Measurements from ENCODE around the gene CGB7. TPM values are rescaled to one million over a fixed set of nuclear protein-coding genes. Genes with fewer than 3 reads are reported as not detected.

CGB7 gene
- total and polyA plus RNA-seq, 10 of the 15 experiments (the other 5 are each of a cell fraction or from before 2014, with no cell fraction given): 0.06 TPM; not detected in 9

DNA sequence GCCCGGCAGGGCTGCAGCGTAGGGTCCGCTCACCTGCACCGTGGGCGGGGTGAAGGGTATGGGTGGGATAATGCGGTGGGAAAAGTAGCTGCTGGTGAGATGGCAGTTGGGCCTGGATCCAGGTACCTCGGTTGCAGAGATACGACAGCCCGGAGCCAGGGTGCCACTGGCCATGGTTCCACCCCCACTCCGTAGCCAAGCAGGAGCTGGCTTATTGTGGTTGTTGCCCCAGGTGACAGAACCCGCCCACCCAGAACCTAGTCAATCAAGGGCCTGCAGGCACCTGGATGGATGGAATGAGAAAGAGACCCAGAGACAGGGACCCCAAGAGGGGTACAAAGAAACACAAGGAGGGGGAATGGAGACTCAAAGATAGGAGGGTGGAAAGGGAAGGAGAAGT is 37.2 kb downstream of the CGB7 start:
- no peak overlapping the region for H3K4me2 ChIP-seq (ENCODE audit: control insufficient read depth, insufficient read depth)
- H3K4me1 ChIP-seq (ENCODE audit: control insufficient read depth, insufficient read depth, low read length): peaks cover 15% of the 10 kb centered on the region
- ATAC-seq (no peak), FAIRE-seq (no peak), DNase-seq (ENCODE audit: low read depth, low spot score) (no peak)
- no peaks in the 10 kb centered on the region for H4K20me1 ChIP-seq (ENCODE audit: control insufficient read depth, insufficient read depth)
- ChIA-PET POLR2A (interaction anchor here (0.5 kb wide), 2 partner anchors 140 to 891 kb away, joined by 4 to 5 read pairs; no protein-coding TSS in a partner anchor), RAD21 (ENCODE audit: unreplicated experiment) (no interaction called here), CTCF (interaction anchor here (1.8 to 3.1 kb wide), 2 partner anchors 22 to 78 kb away, joined by 5 to 14 read pairs; no protein-coding TSS in a partner anchor), SMC1A (ENCODE audit: uncharacterized antibody, unreplicated experiment) (no interaction called here)
- H3K79me2 ChIP-seq (ENCODE audit: control insufficient read depth, insufficient read depth, low read length): no peaks in the 10 kb centered on the region
- BruUV-seq (replicated peaks): no TSS peak
- H2AFZ ChIP-seq (ENCODE audit: control insufficient read depth, low read depth, low read length): no peak overlapping the region
- H3K9me3 ChIP-seq (replicated peaks; ENCODE audit: control insufficient read depth, insufficient read depth, low read length): no peaks in the 10 kb centered on the region
- no peak overlapping the region for H3K4me3 ChIP-seq
- H3K27ac ChIP-seq (ENCODE audit: control insufficient read depth, insufficient read depth): no peak overlapping the region
- H3K36me3 ChIP-seq (ENCODE audit: control insufficient read depth in 2 of 2, insufficient read depth in 2 of 2, low read length in 1 of 2): peaks cover 0 to 2% of the 10 kb centered on the region in 2 experiments; a peak in 2 of 4 replicates
- no peaks in the 10 kb centered on the region for H3K27me3 ChIP-seq (replicated peaks in 1 of 2; ENCODE audit: control insufficient read depth in 2 of 2, insufficient read depth in 2 of 2, low read length in 1 of 2)
- intact Hi-C loops (cut with micrococcal nuclease; ENCODE audit: unreplicated experiment): no loop called here
- H3K9ac ChIP-seq (ENCODE audit: control insufficient read depth, insufficient read depth, low read length): no peak overlapping the region
- 78% methylated on average over 11 of the region's 11 CpGs for WGBS (ENCODE audit: insufficient coverage, insufficient replicate concordance, low lambda C conversion rate, missing lambda C conversion rate)
- in situ Hi-C loops (cut with MboI): no loop called here
- TF ChIP-seq, protein P1, sequence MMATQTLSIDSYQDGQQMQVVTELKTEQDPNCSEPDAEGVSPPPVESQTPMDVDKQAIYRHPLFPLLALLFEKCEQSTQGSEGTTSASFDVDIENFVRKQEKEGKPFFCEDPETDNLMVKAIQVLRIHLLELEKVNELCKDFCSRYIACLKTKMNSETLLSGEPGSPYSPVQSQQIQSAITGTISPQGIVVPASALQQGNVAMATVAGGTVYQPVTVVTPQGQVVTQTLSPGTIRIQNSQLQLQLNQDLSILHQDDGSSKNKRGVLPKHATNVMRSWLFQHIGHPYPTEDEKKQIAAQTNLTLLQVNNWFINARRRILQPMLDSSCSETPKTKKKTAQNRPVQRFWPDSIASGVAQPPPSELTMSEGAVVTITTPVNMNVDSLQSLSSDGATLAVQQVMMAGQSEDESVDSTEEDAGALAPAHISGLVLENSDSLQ (IDR thresholded peaks at IDR 0.05): peak; percentile 18; the same call in 1 of the 2 replicates
- TF ChIP-seq FOXM1 (IDR thresholded peaks at IDR 0.05; ENCODE audit: low read depth, low read length): no peak

DNA sequence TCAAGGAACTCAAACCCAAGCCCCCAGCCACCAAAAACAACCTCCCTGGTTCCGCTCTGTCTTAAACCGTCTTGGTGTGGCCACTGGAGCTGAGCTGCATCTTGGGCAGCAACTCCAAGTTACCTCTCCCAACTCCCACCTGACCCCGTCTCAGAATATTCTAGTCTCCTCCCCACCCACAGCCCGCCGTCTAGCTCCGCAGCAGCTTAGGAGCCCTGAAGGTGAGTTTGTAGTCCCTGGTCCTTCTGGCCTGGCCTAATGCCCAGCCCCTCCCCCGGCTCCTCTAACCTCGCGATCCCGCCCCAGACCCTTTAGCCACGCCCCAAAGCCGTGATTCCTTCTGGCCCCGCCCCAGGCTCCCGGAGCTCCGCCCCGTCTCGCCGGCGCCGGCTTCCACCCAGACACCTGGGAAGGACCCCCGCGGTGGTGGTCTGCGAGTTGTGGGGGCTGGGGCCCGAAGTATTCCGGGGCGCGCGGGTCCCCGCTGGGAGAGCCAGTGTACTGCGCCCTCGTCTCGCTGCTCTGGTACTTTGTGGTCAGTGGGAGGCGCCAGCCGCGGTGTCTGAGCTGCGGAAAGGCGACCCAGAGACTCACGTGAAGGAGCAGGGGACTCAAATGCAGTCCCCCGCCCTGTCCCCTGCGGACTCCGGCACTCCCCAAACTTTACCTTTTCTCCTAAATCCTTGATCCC is 38.2 kb downstream of the CGB7 start:
- Histone ChIP-seq H3K27me3 (replicated peaks in 1 of 2; ENCODE audit: control insufficient read depth in 2 of 2, insufficient read depth in 2 of 2, low read length in 1 of 2) (no peaks in the 10 kb centered on the region), H3K4me3 (peak overlapping the region; percentile 40; the same call in 1 of the 2 replicates), H3K4me1 (ENCODE audit: control insufficient read depth, insufficient read depth, low read length) (peaks cover 15% of the 10 kb centered on the region), H2AFZ (ENCODE audit: control insufficient read depth, low read depth, low read length) (peak overlapping the region; percentile 34), H3K9ac (ENCODE audit: control insufficient read depth, insufficient read depth, low read length) (no peak overlapping the region), H3K79me2 (ENCODE audit: control insufficient read depth, insufficient read depth, low read length) (no peaks in the 10 kb centered on the region), H4K20me1 (ENCODE audit: control insufficient read depth, insufficient read depth) (no peaks in the 10 kb centered on the region), H3K9me3 (replicated peaks; ENCODE audit: control insufficient read depth, insufficient read depth, low read length) (no peaks in the 10 kb centered on the region), H3K27ac (ENCODE audit: control insufficient read depth, insufficient read depth) (no peak overlapping the region), H3K36me3 (ENCODE audit: control insufficient read depth in 2 of 2, insufficient read depth in 2 of 2, low read length in 1 of 2) (peaks cover 0 to 6% of the 10 kb centered on the region in 2 experiments; a peak in 2 of 4 replicates), H3K4me2 (ENCODE audit: control insufficient read depth, insufficient read depth) (peak overlapping the region; percentile 31)
- DNase-seq (ENCODE audit: low read depth, low spot score) (no peak), ATAC-seq (peak; percentile 22; the same call in 2 of the 3 replicates), FAIRE-seq (no peak)
- POLR2A ChIA-PET: interaction anchor here (0.6 kb wide), 1 partner anchor 483 kb away, joined by 6 read pairs; no protein-coding TSS in a partner anchor
- CTCF ChIA-PET: interaction anchor here (0.8 to 3.1 kb wide), 2 partner anchors 21 to 78 kb away, joined by 3 to 14 read pairs; no protein-coding TSS in a partner anchor
- in situ Hi-C loops (cut with MboI) (no loop called here), intact Hi-C loops (cut with micrococcal nuclease; ENCODE audit: unreplicated experiment) (no loop called here)
- WGBS (ENCODE audit: insufficient coverage, insufficient replicate concordance, low lambda C conversion rate, missing lambda C conversion rate): 7% methylated on average over 41 of the region's 41 CpGs
- no TSS peak for BruUV-seq (replicated peaks)
- SMC1A ChIA-PET (ENCODE audit: uncharacterized antibody, unreplicated experiment): no interaction called here
- TF ChIP-seq, protein P2, sequence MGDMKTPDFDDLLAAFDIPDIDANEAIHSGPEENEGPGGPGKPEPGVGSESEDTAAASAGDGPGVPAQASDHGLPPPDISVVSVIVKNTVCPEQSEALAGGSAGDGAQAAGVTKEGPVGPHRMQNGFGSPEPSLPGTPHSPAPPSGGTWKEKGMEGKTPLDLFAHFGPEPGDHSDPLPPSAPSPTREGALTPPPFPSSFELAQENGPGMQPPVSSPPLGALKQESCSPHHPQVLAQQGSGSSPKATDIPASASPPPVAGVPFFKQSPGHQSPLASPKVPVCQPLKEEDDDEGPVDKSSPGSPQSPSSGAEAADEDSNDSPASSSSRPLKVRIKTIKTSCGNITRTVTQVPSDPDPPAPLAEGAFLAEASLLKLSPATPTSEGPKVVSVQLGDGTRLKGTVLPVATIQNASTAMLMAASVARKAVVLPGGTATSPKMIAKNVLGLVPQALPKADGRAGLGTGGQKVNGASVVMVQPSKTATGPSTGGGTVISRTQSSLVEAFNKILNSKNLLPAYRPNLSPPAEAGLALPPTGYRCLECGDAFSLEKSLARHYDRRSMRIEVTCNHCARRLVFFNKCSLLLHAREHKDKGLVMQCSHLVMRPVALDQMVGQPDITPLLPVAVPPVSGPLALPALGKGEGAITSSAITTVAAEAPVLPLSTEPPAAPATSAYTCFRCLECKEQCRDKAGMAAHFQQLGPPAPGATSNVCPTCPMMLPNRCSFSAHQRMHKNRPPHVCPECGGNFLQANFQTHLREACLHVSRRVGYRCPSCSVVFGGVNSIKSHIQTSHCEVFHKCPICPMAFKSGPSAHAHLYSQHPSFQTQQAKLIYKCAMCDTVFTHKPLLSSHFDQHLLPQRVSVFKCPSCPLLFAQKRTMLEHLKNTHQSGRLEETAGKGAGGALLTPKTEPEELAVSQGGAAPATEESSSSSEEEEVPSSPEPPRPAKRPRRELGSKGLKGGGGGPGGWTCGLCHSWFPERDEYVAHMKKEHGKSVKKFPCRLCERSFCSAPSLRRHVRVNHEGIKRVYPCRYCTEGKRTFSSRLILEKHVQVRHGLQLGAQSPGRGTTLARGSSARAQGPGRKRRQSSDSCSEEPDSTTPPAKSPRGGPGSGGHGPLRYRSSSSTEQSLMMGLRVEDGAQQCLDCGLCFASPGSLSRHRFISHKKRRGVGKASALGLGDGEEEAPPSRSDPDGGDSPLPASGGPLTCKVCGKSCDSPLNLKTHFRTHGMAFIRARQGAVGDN (IDR thresholded peaks at IDR 0.05): no peak
- peak; percentile 28; the same call in 1 of the 2 replicates for TF ChIP-seq RUNX3 (IDR thresholded peaks at IDR 0.05; ENCODE audit: low read length)
- peak in 1 of 2 experiments; percentile 69; a peak in 2 of 4 replicates for TF ChIP-seq BHLHE40 (IDR thresholded peaks at IDR 0.05; ENCODE audit: borderline replicate concordance in 1 of 2, low read depth in 2 of 2, low read length in 1 of 2)
- TF ChIP-seq, protein P3, sequence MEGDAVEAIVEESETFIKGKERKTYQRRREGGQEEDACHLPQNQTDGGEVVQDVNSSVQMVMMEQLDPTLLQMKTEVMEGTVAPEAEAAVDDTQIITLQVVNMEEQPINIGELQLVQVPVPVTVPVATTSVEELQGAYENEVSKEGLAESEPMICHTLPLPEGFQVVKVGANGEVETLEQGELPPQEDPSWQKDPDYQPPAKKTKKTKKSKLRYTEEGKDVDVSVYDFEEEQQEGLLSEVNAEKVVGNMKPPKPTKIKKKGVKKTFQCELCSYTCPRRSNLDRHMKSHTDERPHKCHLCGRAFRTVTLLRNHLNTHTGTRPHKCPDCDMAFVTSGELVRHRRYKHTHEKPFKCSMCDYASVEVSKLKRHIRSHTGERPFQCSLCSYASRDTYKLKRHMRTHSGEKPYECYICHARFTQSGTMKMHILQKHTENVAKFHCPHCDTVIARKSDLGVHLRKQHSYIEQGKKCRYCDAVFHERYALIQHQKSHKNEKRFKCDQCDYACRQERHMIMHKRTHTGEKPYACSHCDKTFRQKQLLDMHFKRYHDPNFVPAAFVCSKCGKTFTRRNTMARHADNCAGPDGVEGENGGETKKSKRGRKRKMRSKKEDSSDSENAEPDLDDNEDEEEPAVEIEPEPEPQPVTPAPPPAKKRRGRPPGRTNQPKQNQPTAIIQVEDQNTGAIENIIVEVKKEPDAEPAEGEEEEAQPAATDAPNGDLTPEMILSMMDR (IDR thresholded peaks at IDR 0.05 in 2 of 3, conservative IDR thresholded peaks at IDR 0.05 in 1 of 3; ENCODE audit: control insufficient read depth in 2 of 3, extremely low read depth in 1 of 3, insufficient read depth in 1 of 3, low read depth in 3 of 3, low read length in 3 of 3): 0 out of 6 replicates have a peak, but pooled peaks of 1 of the 3 experiments have one; percentile 4
- RAD21 ChIA-PET (ENCODE audit: unreplicated experiment): interaction anchor here (0.6 kb wide), 1 partner anchor 43 kb away, joined by 3 read pairs; no protein-coding TSS in a partner anchor

All from GM12878 (cell line).